ENCODE data around the gene PLXNB3.
"Not testable (repeated sequence)": the region's sequence is repeated elsewhere in the genome, so short reads cannot be mapped to it uniquely, and the experiment has no call there.

Gene PLXNB3

GRCh38 chrX:153733651-153734240, 30.3 kb upstream of the PLXNB3 start:
- no peak for DNase-seq

GRCh38 chrX:153734871-153735270, 29.2 kb upstream of the PLXNB3 start:
- DNase-seq, result no peak

GRCh38 chrX:153735274-153735673, 28.8 kb upstream of the PLXNB3 start:
- DNase-seq, result no peak

GRCh38 chrX:153736071-153736820, 27.8 kb upstream of the PLXNB3 start:
- no peak for DNase-seq

GRCh38 chrX:153736871-153737441, 27.1 kb upstream of the PLXNB3 start:
- DNase-seq, result no peak

GRCh38 chrX:153738056-153738605, 25.9 kb upstream of the PLXNB3 start:
- DNase-seq, result no peak

GRCh38 chrX:153739754-153740486, 24.1 kb upstream of the PLXNB3 start:
- no peak for DNase-seq

GRCh38 chrX:153740631-153741222, 23.3 kb upstream of the PLXNB3 start:
- DNase-seq, result no peak

- DNase-seq, result no peak
Observed at GRCh38 chrX:153741446-153741845, 22.6 kb upstream of the PLXNB3 start.

GRCh38 chrX:153742111-153742510, 21.9 kb upstream of the PLXNB3 start:
- DNase-seq, result not testable (repeated sequence)

GRCh38 chrX:153742796-153743467, 21.1 kb upstream of the PLXNB3 start:
- DNase-seq, result not testable (repeated sequence)

- DNase-seq, result not testable (repeated sequence)
Observed at GRCh38 chrX:153743468-153744209, 20.4 kb upstream of the PLXNB3 start.

- DNase-seq, result no peak
Observed at GRCh38 chrX:153744210-153745066, 19.6 kb upstream of the PLXNB3 start.

GRCh38 chrX:153745067-153745433, 19.0 kb upstream of the PLXNB3 start:
- DNase-seq, result not testable (repeated sequence)

- no peak for DNase-seq
Observed at GRCh38 chrX:153746359-153746758, 17.7 kb upstream of the PLXNB3 start.

- DNase-seq, result not testable (repeated sequence)
Observed at GRCh38 chrX:153746991-153747390, 17.1 kb upstream of the PLXNB3 start.

- not testable (repeated sequence) for DNase-seq
Observed at GRCh38 chrX:153749017-153749416, 15.0 kb upstream of the PLXNB3 start.

- DNase-seq, result no peak
Observed at GRCh38 chrX:153750127-153750774, 13.8 kb upstream of the PLXNB3 start.

- no peak for DNase-seq
Observed at GRCh38 chrX:153755136-153755535, 8.9 kb upstream of the PLXNB3 start.

- DNase-seq, result no peak
Observed at GRCh38 chrX:153761863-153762262, 2.2 kb upstream of the PLXNB3 start.
